ENCODE results near the gene HPS6. TPM values are rescaled to one million over a fixed set of nuclear protein-coding genes. Genes with fewer than 3 reads are reported as not detected.
"Not testable (repeated sequence)": the region's sequence is repeated elsewhere in the genome, so short reads cannot be mapped to it uniquely, and the experiment has no call there.

Gene HPS6
- total and polyA plus RNA-seq, 7 donors: 7.3 to 13.2 (median 9.8) TPM

- peaks cover 8 to 95% of the 10 kb centered on the region in 2 donors for H3K36me3 ChIP-seq (ENCODE audit: insufficient read depth in 1 of 2, low read depth in 1 of 2)
Observed at GRCh38 chr10:102024799-102025198, 40.4 kb upstream of the HPS6 start.

GRCh38 chr10:102027261-102027660 lies 37.9 kb upstream of the HPS6 start:
- no peaks in the 10 kb centered on the region for H3K27me3 ChIP-seq (ENCODE audit: insufficient read depth in 3 of 3, low read length in 2 of 3)
- DNase-seq: no peak
- H3K36me3 ChIP-seq (ENCODE audit: insufficient read depth in 1 of 2, low read depth in 1 of 2): peaks cover 8 to 98% of the 10 kb centered on the region in 2 donors
- WGBS, 3 donors: 89 to 100% (median 100%) methylated on average over 2 of the region's 2 CpGs
- H3K4me3 ChIP-seq: no peak overlapping the region
- no peaks in the 10 kb centered on the region for H3K9me3 ChIP-seq
- H3K4me1 ChIP-seq: no peaks in the 10 kb centered on the region
- TF ChIP-seq CTCF (IDR thresholded peaks at IDR 0.05): no peak
- intact Hi-C loops (cut with DNase I): no loop called here
- no peak for ATAC-seq
- no peak overlapping the region for H3K27ac ChIP-seq

More at GRCh38 chr10:102024799-102025198, 40.4 kb upstream of the HPS6 start:
- Histone ChIP-seq H3K4me3 (no peak overlapping the region), H3K9me3 (no peaks in the 10 kb centered on the region), H3K4me1 (no peaks in the 10 kb centered on the region), H3K27me3 (ENCODE audit: insufficient read depth in 3 of 3, low read length in 2 of 3) (no peaks in the 10 kb centered on the region), H3K27ac (no peak overlapping the region)
- 82 to 86% (median 85%) methylated on average over 3 of the region's 3 CpGs for WGBS, 3 donors
- TF ChIP-seq CTCF (IDR thresholded peaks at IDR 0.05): no peak
- DNase-seq (no peak), ATAC-seq (no peak)
- intact Hi-C loops (cut with DNase I): no loop called here

- Histone ChIP-seq H3K4me1 (peaks cover 17% of the 10 kb centered on the region), H3K36me3 (ENCODE audit: insufficient read depth in 1 of 2, low read depth in 1 of 2) (peaks cover 3 to 68% of the 10 kb centered on the region in 2 donors), H3K27ac (no peak overlapping the region), H3K27me3 (ENCODE audit: insufficient read depth in 3 of 3, low read length in 2 of 3) (no peaks in the 10 kb centered on the region), H3K4me3 (no peak overlapping the region), H3K9me3 (no peaks in the 10 kb centered on the region)
- no peak for DNase-seq
- TF ChIP-seq CTCF (IDR thresholded peaks at IDR 0.05): no peak
- WGBS, 3 donors: 26 to 43% (median 33%) methylated on average over 2 of the region's 2 CpGs
- intact Hi-C loops (cut with DNase I): no loop called here
- no peak for ATAC-seq
Observed at GRCh38 chr10:102033787-102034186, 31.4 kb upstream of the HPS6 start.

GRCh38 chr10:102035807-102036206 lies 29.3 kb upstream of the HPS6 start:
- ATAC-seq; H3K27ac ChIP-seq; DNase-seq; H3K4me3 ChIP-seq; H3K9me3 ChIP-seq; H3K27me3 ChIP-seq (ENCODE audit: insufficient read depth in 3 of 3, low read length in 2 of 3); intact Hi-C loops (cut with DNase I): not testable (repeated sequence)
- H3K36me3 ChIP-seq (ENCODE audit: insufficient read depth in 1 of 2, low read depth in 1 of 2): peaks cover 3 to 57% of the 10 kb centered on the region in 2 donors
- 93 to 97% (median 96%) methylated on average over 24 to 32 of the region's 33 CpGs for WGBS, 3 donors
- H3K4me1 ChIP-seq: peaks cover 30% of the 10 kb centered on the region

GRCh38 chr10:102038410-102038809 lies 26.7 kb upstream of the HPS6 start:
- Histone ChIP-seq H3K36me3 (ENCODE audit: insufficient read depth in 1 of 2, low read depth in 1 of 2) (peaks cover 3 to 33% of the 10 kb centered on the region in 2 donors), H3K4me3 (no peak overlapping the region), H3K27ac (peak overlapping the region; percentile 13), H3K27me3 (ENCODE audit: insufficient read depth in 3 of 3, low read length in 2 of 3) (no peaks in the 10 kb centered on the region), H3K4me1 (peaks cover 38% of the 10 kb centered on the region), H3K9me3 (no peaks in the 10 kb centered on the region)
- ATAC-seq (peak; percentile 22 to 80 (median 77)), DNase-seq (no peak)
- TF ChIP-seq CTCF (IDR thresholded peaks at IDR 0.05): no peak
- intact Hi-C loops (cut with DNase I): no loop called here
